Neural crest cell (in vitro differentiated cells): ENCODE results near the gene IGFBP7. TPM values are rescaled to one million over a fixed set of nuclear protein-coding genes. Genes with fewer than 3 reads are reported as not detected.
"Not testable (repeated sequence)": the region's sequence is repeated elsewhere in the genome, so short reads cannot be mapped to it uniquely, and the experiment has no call there.

ENCODE experiments used
- DNase-seq: peaks from one replicate; pipeline ENCODE4 v3.0.0; 2021; ENCODE audit warnings: low read depth, mixed read lengths, low spot score
- H3K27ac Mint-ChIP-seq: one replicate; pipeline ENCODE4 v1.8.0; 2021; ENCODE audit warnings: mild to moderate bottlenecking, mixed read lengths; ENCODE audit not compliant: unreplicated experiment
- H3K27me3 Mint-ChIP-seq: 2 replicates; pipeline ENCODE4 v1.8.0; 2021; ENCODE audit warnings: low read depth, mild to moderate bottlenecking, mixed read lengths
- H3K36me3 Mint-ChIP-seq: 2 replicates; pipeline ENCODE4 v1.8.0; 2021; ENCODE audit warnings: low read depth, mild to moderate bottlenecking, mixed read lengths
- H3K4me1 Mint-ChIP-seq: 2 replicates; pipeline ENCODE4 v1.8.0; 2021; ENCODE audit warnings: mixed read lengths
- H3K4me3 Mint-ChIP-seq: one replicate; pipeline ENCODE4 v1.8.0; 2021; ENCODE audit warnings: mild to moderate bottlenecking, mixed read lengths
- H3K9me3 Mint-ChIP-seq: 2 replicates; pipeline ENCODE4 v1.8.0; 2021; ENCODE audit warnings: mixed read lengths
- CTCF ChIP-seq: fragments of 200-600 bp; sonication (generic); conservative IDR thresholded peaks from 2 replicates; pipeline ENCODE4 v1.5.0; 2021; ENCODE audit warnings: antibody characterized with exemption, mild to moderate bottlenecking
- total RNA-seq: library from RNA; stranded (reverse); gene quantifications from 2 replicates; pipeline ENCODE4 v1.2.1, GENCODE V29; 2021

Gene IGFBP7
- total RNA-seq, 1 donor from 2014 or later: 0.82 TPM

GRCh38 chr4:57048590-57049304 is 61.4 kb downstream of the IGFBP7 start:
- TF ChIP-seq CTCF: no peak
- Mint-ChIP-seq H3K36me3 (no peaks in the 10 kb centered on the region), H3K27ac (no peak overlapping the region), H3K27me3 (peaks cover 4% of the 10 kb centered on the region), H3K9me3 (peaks cover 5% of the 10 kb centered on the region), H3K4me1 (peaks cover 5% of the 10 kb centered on the region), H3K4me3 (no peak overlapping the region)
- no peak for DNase-seq

GRCh38 chr4:57047046-57047445 is 63.1 kb downstream of the IGFBP7 start:
- H3K4me3 Mint-ChIP-seq, H3K27me3 Mint-ChIP-seq, H3K27ac Mint-ChIP-seq, H3K36me3 Mint-ChIP-seq, H3K9me3 Mint-ChIP-seq, H3K4me1 Mint-ChIP-seq, DNase-seq: not testable (repeated sequence)

- H3K27me3 Mint-ChIP-seq: peaks cover 5% of the 10 kb centered on the region
- DNase-seq: no peak
- peaks cover 5% of the 10 kb centered on the region for H3K9me3 Mint-ChIP-seq
- no peak for TF ChIP-seq CTCF
- H3K4me3 Mint-ChIP-seq: no peak overlapping the region
- no peak overlapping the region for H3K27ac Mint-ChIP-seq
- H3K4me1 Mint-ChIP-seq: peaks cover 5% of the 10 kb centered on the region
- H3K36me3 Mint-ChIP-seq: no peaks in the 10 kb centered on the region
Observed at GRCh38 chr4:57044996-57045395, 65.2 kb downstream of the IGFBP7 start.

- no peak for DNase-seq
- H3K9me3 Mint-ChIP-seq: peaks cover 5% of the 10 kb centered on the region
- no peak overlapping the region for H3K4me3 Mint-ChIP-seq
- no peaks in the 10 kb centered on the region for H3K36me3 Mint-ChIP-seq
- TF ChIP-seq CTCF: no peak
- H3K4me1 Mint-ChIP-seq: peaks cover 5% of the 10 kb centered on the region
- H3K27me3 Mint-ChIP-seq: peaks cover 7% of the 10 kb centered on the region
- H3K27ac Mint-ChIP-seq: no peak overlapping the region
Observed at GRCh38 chr4:57044279-57044678, 65.9 kb downstream of the IGFBP7 start.

- no peak for TF ChIP-seq CTCF
- Mint-ChIP-seq H3K27me3 (peaks cover 7% of the 10 kb centered on the region), H3K4me3 (no peak overlapping the region), H3K36me3 (no peaks in the 10 kb centered on the region), H3K9me3 (peaks cover 5% of the 10 kb centered on the region), H3K4me1 (peaks cover 5% of the 10 kb centered on the region), H3K27ac (no peak overlapping the region)
- no peak for DNase-seq
Observed at GRCh38 chr4:57043347-57044251, 66.6 kb downstream of the IGFBP7 start.

GRCh38 chr4:57042711-57043169 is 67.4 kb downstream of the IGFBP7 start:
- Mint-ChIP-seq H3K4me1 (peaks cover 11% of the 10 kb centered on the region), H3K9me3 (peaks cover 5% of the 10 kb centered on the region)
- no peak for TF ChIP-seq CTCF

More at GRCh38 chr4:57042711-57043169, 67.4 kb downstream of the IGFBP7 start:
- H3K4me3 Mint-ChIP-seq: no peak overlapping the region
- H3K36me3 Mint-ChIP-seq: no peaks in the 10 kb centered on the region
- DNase-seq: no peak
- peaks cover 11% of the 10 kb centered on the region for H3K27me3 Mint-ChIP-seq
- no peak overlapping the region for H3K27ac Mint-ChIP-seq
